HEK293 (cell line): ENCODE results near the gene CLCN1.

Source experiments
- YY1 ChIP-seq: fragments of 450-650 bp; formaldehyde crosslinking; IDR thresholded peaks from 2 replicates; pipeline ENCODE4 v1.5.1; 2018; ENCODE audit warnings: missing biosample characterization, missing genetic modification characterization
- ZBTB7A ChIP-seq: fragments of 450-650 bp; formaldehyde crosslinking; IDR thresholded peaks from 2 replicates; pipeline ENCODE4 v1.5.1; 2016; ENCODE audit warnings: low read depth, missing biosample characterization, missing genetic modification characterization
- ZNF202 ChIP-seq: fragments of 450-650 bp; formaldehyde crosslinking; IDR thresholded peaks from 2 replicates; pipeline ENCODE4 v1.5.1; 2016; ENCODE audit warnings: missing biosample characterization, missing genetic modification characterization, borderline replicate concordance
- ZNF23 ChIP-seq: fragments of 450-650 bp; formaldehyde crosslinking; IDR thresholded peaks from 2 replicates; pipeline ENCODE4 v1.5.1; 2016; ENCODE audit warnings: missing biosample characterization, missing genetic modification characterization, borderline replicate concordance
- ZNF24 ChIP-seq: fragments of 450-650 bp; formaldehyde crosslinking; IDR thresholded peaks from 2 replicates; pipeline ENCODE4 v1.5.1; 2016; ENCODE audit warnings: missing biosample characterization, missing genetic modification characterization
- ZNF426 ChIP-seq: fragments of 450-650 bp; formaldehyde crosslinking; IDR thresholded peaks from 2 replicates; pipeline ENCODE4 v1.5.1; 2017; ENCODE audit warnings: missing biosample characterization, missing genetic modification characterization, mild to moderate bottlenecking, inconsistent platforms, moderate library complexity
- ZNF473 ChIP-seq: fragments of 450-650 bp; formaldehyde crosslinking; IDR thresholded peaks from 2 replicates; pipeline ENCODE4 v1.5.1; 2017; ENCODE audit warnings: missing biosample characterization, missing genetic modification characterization
- ZNF776 ChIP-seq: fragments of 450-650 bp; formaldehyde crosslinking; IDR thresholded peaks from 2 replicates; pipeline ENCODE4 v1.5.0; 2017; ENCODE audit warnings: missing biosample characterization, missing genetic modification characterization, borderline replicate concordance
- TF ChIP-seq, protein P1 (sequence below): fragments of 450-650 bp; formaldehyde crosslinking; IDR thresholded peaks from 2 replicates; pipeline ENCODE4 v1.5.0; 2017; ENCODE audit warnings: missing biosample characterization, missing genetic modification characterization, borderline replicate concordance
- TF ChIP-seq, protein P2 (sequence below): fragments of 450-650 bp; formaldehyde crosslinking; IDR thresholded peaks from 2 replicates; pipeline ENCODE4 v1.5.1; 2016; ENCODE audit warnings: missing biosample characterization, missing genetic modification characterization, low read depth

DNA sequence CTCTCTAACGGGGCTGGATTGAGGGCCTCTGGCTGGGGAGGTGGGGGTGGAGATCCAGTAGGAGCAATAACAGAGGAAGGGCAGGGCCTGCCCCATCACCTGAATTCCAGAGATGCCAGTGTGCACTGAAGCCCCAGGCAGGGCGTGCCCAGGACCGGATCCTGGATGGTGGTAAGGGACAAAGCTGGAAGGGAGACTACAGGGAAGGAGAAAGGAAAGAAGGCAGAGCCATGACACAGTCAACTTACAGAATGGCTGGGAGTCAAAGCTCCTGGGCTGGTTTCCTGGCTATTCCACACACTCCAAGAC is 30.5 kb upstream of the CLCN1 start:
- TF ChIP-seq ZBTB7A (tag by site-specific recombination) (no peak), ZNF24 (no peak), ZNF426 (tag by site-specific recombination) (no peak), ZNF202 (tag by site-specific recombination) (no peak), ZNF23 (no peak), ZNF473 (no peak), YY1 (no peak), ZNF776 (tag by site-specific recombination) (no peak)
- TF ChIP-seq, protein P1, sequence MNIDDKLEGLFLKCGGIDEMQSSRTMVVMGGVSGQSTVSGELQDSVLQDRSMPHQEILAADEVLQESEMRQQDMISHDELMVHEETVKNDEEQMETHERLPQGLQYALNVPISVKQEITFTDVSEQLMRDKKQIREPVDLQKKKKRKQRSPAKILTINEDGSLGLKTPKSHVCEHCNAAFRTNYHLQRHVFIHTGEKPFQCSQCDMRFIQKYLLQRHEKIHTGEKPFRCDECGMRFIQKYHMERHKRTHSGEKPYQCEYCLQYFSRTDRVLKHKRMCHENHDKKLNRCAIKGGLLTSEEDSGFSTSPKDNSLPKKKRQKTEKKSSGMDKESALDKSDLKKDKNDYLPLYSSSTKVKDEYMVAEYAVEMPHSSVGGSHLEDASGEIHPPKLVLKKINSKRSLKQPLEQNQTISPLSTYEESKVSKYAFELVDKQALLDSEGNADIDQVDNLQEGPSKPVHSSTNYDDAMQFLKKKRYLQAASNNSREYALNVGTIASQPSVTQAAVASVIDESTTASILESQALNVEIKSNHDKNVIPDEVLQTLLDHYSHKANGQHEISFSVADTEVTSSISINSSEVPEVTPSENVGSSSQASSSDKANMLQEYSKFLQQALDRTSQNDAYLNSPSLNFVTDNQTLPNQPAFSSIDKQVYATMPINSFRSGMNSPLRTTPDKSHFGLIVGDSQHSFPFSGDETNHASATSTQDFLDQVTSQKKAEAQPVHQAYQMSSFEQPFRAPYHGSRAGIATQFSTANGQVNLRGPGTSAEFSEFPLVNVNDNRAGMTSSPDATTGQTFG, result no peak
- TF ChIP-seq, protein P2, sequence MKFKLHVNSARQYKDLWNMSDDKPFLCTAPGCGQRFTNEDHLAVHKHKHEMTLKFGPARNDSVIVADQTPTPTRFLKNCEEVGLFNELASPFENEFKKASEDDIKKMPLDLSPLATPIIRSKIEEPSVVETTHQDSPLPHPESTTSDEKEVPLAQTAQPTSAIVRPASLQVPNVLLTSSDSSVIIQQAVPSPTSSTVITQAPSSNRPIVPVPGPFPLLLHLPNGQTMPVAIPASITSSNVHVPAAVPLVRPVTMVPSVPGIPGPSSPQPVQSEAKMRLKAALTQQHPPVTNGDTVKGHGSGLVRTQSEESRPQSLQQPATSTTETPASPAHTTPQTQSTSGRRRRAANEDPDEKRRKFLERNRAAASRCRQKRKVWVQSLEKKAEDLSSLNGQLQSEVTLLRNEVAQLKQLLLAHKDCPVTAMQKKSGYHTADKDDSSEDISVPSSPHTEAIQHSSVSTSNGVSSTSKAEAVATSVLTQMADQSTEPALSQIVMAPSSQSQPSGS (tag by site-specific recombination), result no peak
